K562 (cell line): ENCODE measurements around the gene AKT2. TPM values are rescaled to one million over a fixed set of nuclear protein-coding genes. Genes with fewer than 3 reads are reported as not detected.

Source experiments
- ADNP ChIP-seq: fragments of 200-800 bp; sonication (Bioruptor generic); IDR thresholded peaks from 2 replicates; pipeline ENCODE4 v1.6.1; 2016; ENCODE audit warnings: missing genetic modification characterization, missing compliant biosample characterization
- GABPB1 ChIP-seq: sonication (generic); formaldehyde crosslinking; IDR thresholded peaks from 2 replicates; pipeline ENCODE4 v1.8.0; 2022; ENCODE audit warnings: mild to moderate bottlenecking, missing genetic modification reagents
- GABPB2 ChIP-seq: fragments of 250-450 bp; sonication (Bioruptor Pico); conservative IDR thresholded peaks from 2 replicates; pipeline ENCODE4 v1.5.1; 2021; ENCODE audit warnings: mild to moderate bottlenecking
- GATAD2B ChIP-seq: fragments of 450-650 bp; IDR thresholded peaks from 2 replicates; pipeline ENCODE4 v1.6.1; 2017; ENCODE audit warnings: mild to moderate bottlenecking, borderline replicate concordance
- KLF13 ChIP-seq: fragments of 450-650 bp; IDR thresholded peaks from 2 replicates; pipeline ENCODE4 v1.6.1; 2016; ENCODE audit warnings: missing genetic modification characterization, low read depth, mild to moderate bottlenecking, missing compliant biosample characterization, moderate library complexity, borderline replicate concordance
- MTA2 ChIP-seq: fragments of 450-650 bp; IDR thresholded peaks from 2 replicates; pipeline ENCODE4 v1.6.1; 2016; ENCODE audit warnings: low read depth
- NELFE ChIP-seq: IDR thresholded peaks from 2 replicates; pipeline ENCODE4 v1.6.1; 2011; ENCODE audit warnings: mild to moderate bottlenecking; ENCODE audit not compliant: insufficient read depth, insufficient read length
- PTBP1 ChIP-seq: fragments of 200-400 bp; formaldehyde crosslinking; IDR thresholded peaks from 2 replicates; pipeline ENCODE4 v1.6.1; 2017; ENCODE audit warnings: low read depth, low read length
- SFPQ ChIP-seq: fragments of 200-400 bp; formaldehyde crosslinking; IDR thresholded peaks from 2 replicates; pipeline ENCODE4 v1.6.1; 2017; ENCODE audit warnings: mild to moderate bottlenecking, low read depth, low read length, moderate library complexity
- SRF ChIP-seq, 2 experiments: fragments of 250-450, 450-650 bp in 1 of 2; sonication (Bioruptor Pico) in 1 of 2; sonication (generic) in 1 of 2; formaldehyde crosslinking; IDR thresholded peaks; 2 replicates each; pipeline versions ENCODE4 v1.5.0 to v1.5.1; 2020 to 2022; ENCODE audit warnings: mild to moderate bottlenecking in 1 of 2, missing genetic modification reagents in 1 of 2
- STAT5B ChIP-seq: fragments of 250-450 bp; sonication (Bioruptor Pico); IDR thresholded peaks from 2 replicates; pipeline ENCODE4 v1.8.0; 2021; ENCODE audit warnings: mild to moderate bottlenecking, inconsistent platforms
- TCF7L2 ChIP-seq: fragments of 150-350 bp; IDR thresholded peaks from 2 replicates; pipeline ENCODE4 v1.6.1; 2016; ENCODE audit warnings: low read depth, mild to moderate bottlenecking, low read length, moderate library complexity
- TFAP4 ChIP-seq: sonication (generic); formaldehyde crosslinking; IDR thresholded peaks from 2 replicates; pipeline ENCODE4 v1.8.0; 2022; ENCODE audit warnings: missing genetic modification reagents, mild to moderate bottlenecking, moderate library complexity, borderline replicate concordance
- ZFPM2 ChIP-seq: fragments of 250-450 bp; sonication (Bioruptor Pico); IDR thresholded peaks from 2 replicates; pipeline ENCODE4 v1.5.1; 2022; ENCODE audit warnings: mild to moderate bottlenecking
- ZNF121 ChIP-seq: sonication (generic); formaldehyde crosslinking; conservative IDR thresholded peaks from 2 replicates; pipeline ENCODE4 v1.8.0; 2022; ENCODE audit warnings: missing genetic modification reagents
- ZNF696 ChIP-seq: fragments of 250-450 bp; sonication (Bioruptor Pico); conservative IDR thresholded peaks from 2 replicates; pipeline ENCODE4 v1.4.0; 2020; ENCODE audit warnings: mild to moderate bottlenecking, moderate library complexity
- ZNF77 ChIP-seq: fragments of 250-450 bp; sonication (Bioruptor Pico); IDR thresholded peaks from 2 replicates; pipeline ENCODE4 v1.5.0; 2020
- polyA plus RNA-seq, 8 experiments: library from polyadenylated mRNA; depleted of rRNA in 4 of 8; stranded (reverse) in 5 of 8; unstranded in 3 of 8; fragments of >200 nt; fragmentation: Nextera tagmentation in 2 of 8; fragmentation: Illumina TruSeq in 1 of 8; extraction: Ambion mirVana in 2 of 8; extraction: Trizol in 1 of 8; gene quantifications; 2 replicates each; pipeline versions ENCODE4 v1.2.1 to v1.2.3, GENCODE V29; 2011 to 2014; ENCODE audit warnings: inconsistent platforms in 1 of 8, missing spikeins in 1 of 8
- total RNA-seq, 7 experiments: library from RNA; depleted of rRNA in 6 of 7; stranded (reverse); fragments of >200 nt in 6 of 7; fragmentation: Illumina TruSeq in 2 of 7; extraction: Trizol in 2 of 7; gene quantifications; 2 replicates each; pipeline versions ENCODE4 v1.2.1 to v1.2.3, GENCODE V29; 2011 to 2021; ENCODE audit warnings: low replicate concordance in 1 of 7
- TF ChIP-seq, protein P1 (sequence below), 2 experiments: fragments of 150-350 bp in 1 of 2; IDR thresholded peaks; 2 replicates each; pipeline ENCODE4 v1.6.1; 2012 to 2016; ENCODE audit warnings: low read depth in 2 of 2, low read length in 2 of 2, mild to moderate bottlenecking in 1 of 2, moderate library complexity in 1 of 2
- TF ChIP-seq, protein P2 (sequence below): IDR thresholded peaks from 2 replicates; pipeline ENCODE4 v1.6.1; 2011; ENCODE audit warnings: borderline replicate concordance, low read depth, mild to moderate bottlenecking, moderate library complexity, low read length; ENCODE audit not compliant: insufficient read depth, poor library complexity, severe bottlenecking

The AKT2 gene
- total and polyA plus RNA-seq, 9 of the 15 experiments (the other 6 are each of a cell fraction or from before 2014, with no cell fraction given): 1.1 to 132 (median 67.7) TPM

DNA sequence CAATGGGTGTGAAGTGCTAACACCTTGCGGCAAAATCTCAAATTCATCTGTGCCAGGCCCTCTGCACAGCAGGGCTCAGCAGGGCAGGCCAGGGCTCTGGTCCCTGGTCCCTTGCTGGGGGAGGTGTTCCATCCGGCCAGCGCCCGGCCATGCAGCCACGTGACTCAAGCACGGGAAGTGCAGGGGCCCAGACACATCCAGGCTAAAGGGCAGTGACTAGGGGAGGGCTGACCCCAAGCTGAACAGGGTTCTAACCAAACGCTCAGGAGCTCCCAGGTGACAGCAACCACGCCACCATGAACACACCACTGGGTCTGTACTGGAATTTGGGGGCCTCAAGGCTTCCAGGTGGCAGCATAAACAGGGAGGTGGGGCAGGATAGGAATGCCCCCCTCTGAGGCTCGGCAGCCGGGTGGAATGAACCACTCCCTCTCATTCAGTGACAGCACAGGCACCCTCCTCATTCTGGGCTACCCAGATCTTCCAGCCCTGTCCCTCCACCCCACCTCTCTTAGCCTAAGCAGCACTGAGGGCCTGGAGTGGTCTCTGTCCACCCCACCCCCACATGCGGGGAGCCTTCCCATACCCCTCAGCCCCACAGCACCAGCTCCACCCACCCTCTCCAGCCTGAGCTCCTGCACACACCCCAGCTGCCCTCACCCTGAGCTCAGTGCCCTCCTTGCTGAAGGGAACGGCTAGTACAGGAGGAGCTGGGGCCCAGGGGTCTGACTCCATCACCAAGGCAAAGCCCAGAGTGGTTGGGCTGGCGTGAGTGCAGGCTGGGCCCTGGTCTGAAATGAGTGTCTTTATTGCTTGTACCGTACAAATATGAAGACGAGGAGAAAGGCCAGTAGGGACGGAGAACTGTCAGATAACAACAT is 53.4 kb downstream of the AKT2 start (continued):
- no peak for TF ChIP-seq SFPQ
- TF ChIP-seq NELFE: no peak
- TF ChIP-seq, protein P1, sequence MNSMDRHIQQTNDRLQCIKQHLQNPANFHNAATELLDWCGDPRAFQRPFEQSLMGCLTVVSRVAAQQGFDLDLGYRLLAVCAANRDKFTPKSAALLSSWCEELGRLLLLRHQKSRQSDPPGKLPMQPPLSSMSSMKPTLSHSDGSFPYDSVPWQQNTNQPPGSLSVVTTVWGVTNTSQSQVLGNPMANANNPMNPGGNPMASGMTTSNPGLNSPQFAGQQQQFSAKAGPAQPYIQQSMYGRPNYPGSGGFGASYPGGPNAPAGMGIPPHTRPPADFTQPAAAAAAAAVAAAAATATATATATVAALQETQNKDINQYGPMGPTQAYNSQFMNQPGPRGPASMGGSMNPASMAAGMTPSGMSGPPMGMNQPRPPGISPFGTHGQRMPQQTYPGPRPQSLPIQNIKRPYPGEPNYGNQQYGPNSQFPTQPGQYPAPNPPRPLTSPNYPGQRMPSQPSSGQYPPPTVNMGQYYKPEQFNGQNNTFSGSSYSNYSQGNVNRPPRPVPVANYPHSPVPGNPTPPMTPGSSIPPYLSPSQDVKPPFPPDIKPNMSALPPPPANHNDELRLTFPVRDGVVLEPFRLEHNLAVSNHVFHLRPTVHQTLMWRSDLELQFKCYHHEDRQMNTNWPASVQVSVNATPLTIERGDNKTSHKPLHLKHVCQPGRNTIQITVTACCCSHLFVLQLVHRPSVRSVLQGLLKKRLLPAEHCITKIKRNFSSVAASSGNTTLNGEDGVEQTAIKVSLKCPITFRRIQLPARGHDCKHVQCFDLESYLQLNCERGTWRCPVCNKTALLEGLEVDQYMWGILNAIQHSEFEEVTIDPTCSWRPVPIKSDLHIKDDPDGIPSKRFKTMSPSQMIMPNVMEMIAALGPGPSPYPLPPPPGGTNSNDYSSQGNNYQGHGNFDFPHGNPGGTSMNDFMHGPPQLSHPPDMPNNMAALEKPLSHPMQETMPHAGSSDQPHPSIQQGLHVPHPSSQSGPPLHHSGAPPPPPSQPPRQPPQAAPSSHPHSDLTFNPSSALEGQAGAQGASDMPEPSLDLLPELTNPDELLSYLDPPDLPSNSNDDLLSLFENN (IDR thresholded peaks at IDR 0.05; ENCODE audit: low read depth in 2 of 2, low read length in 2 of 2): no peak
- no peak for TF ChIP-seq ZFPM2 (CRISPR knock-in tag)
- no peak for TF ChIP-seq ZNF77 (CRISPR knock-in tag)
- no peak for TF ChIP-seq STAT5B (CRISPR knock-in tag)
- TF ChIP-seq GATAD2B: no peak
- TF ChIP-seq KLF13: no peak
- TF ChIP-seq GABPB2 (CRISPR knock-in tag): no peak
- TF ChIP-seq SRF (CRISPR knock-in tag; IDR thresholded peaks at IDR 0.05): no peak
- no peak for TF ChIP-seq ZNF121
- no peak for TF ChIP-seq MTA2
- TF ChIP-seq PTBP1: no peak
- TF ChIP-seq, protein P2, sequence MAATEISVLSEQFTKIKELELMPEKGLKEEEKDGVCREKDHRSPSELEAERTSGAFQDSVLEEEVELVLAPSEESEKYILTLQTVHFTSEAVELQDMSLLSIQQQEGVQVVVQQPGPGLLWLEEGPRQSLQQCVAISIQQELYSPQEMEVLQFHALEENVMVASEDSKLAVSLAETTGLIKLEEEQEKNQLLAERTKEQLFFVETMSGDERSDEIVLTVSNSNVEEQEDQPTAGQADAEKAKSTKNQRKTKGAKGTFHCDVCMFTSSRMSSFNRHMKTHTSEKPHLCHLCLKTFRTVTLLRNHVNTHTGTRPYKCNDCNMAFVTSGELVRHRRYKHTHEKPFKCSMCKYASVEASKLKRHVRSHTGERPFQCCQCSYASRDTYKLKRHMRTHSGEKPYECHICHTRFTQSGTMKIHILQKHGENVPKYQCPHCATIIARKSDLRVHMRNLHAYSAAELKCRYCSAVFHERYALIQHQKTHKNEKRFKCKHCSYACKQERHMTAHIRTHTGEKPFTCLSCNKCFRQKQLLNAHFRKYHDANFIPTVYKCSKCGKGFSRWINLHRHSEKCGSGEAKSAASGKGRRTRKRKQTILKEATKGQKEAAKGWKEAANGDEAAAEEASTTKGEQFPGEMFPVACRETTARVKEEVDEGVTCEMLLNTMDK: no peak
- TF ChIP-seq GABPB1 (CRISPR knock-in tag): peak; percentile 70; the same call in 1 of the 2 replicates
- TF ChIP-seq ZNF696: no peak
- no peak for TF ChIP-seq TCF7L2
- no peak for TF ChIP-seq TFAP4
- TF ChIP-seq ADNP (tag): no peak
